ENCODE results near the gene OXGR1. TPM values are rescaled to one million over a fixed set of nuclear protein-coding genes. Genes with fewer than 3 reads are reported as not detected.

The OXGR1 gene
- polyA plus RNA-seq, 2 of the 4 experiments (the other 2 are of a cell fraction), result not detected

DNA sequence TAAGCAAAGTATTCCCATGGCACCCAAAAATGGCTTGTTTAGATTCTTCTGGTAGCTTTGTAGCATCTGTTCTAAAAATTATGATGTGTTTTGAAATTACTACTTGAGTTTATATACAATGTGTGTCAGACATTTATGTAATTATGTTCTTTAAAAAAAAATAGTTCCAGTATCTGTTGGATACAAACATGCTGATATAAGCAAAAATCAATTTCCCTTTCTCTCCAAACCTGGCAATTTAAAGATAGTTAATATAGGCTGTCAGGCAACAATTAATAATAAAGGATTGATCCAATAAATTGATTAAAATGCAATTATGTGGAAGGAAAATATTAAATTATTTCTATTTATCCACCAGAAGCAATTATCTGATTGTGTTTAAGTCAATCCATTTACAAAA lies 41.7 kb downstream of the OXGR1 start:
- H3K4me2 ChIP-seq, result no peak overlapping the region
- POLR2A ChIA-PET, result no interaction called here
- no peak overlapping the region for H3K4me3 ChIP-seq
- CTCF ChIA-PET, result interaction anchor here (1.6 kb wide), 1 partner anchor 10 kb away, joined by 3 read pairs; no protein-coding TSS in a partner anchor
- FAIRE-seq (no peak), ATAC-seq (no peak), DNase-seq (ENCODE audit: low read depth in 1 of 2, low spot score in 1 of 2) (no peak)
- TF ChIP-seq PHF8 (IDR thresholded peaks at IDR 0.05; ENCODE audit: borderline replicate concordance, low read depth), result no peak
- peak; percentile 66 for TF ChIP-seq MAFK (IDR thresholded peaks at IDR 0.05; ENCODE audit: partially characterized antibody)
- H3K9me3 ChIP-seq, result no peaks in the 10 kb centered on the region
- H3K27ac ChIP-seq, result no peak overlapping the region
- H3K4me1 ChIP-seq, result no peaks in the 10 kb centered on the region

- Histone ChIP-seq H3K4me1 (no peaks in the 10 kb centered on the region), H3K27ac (no peak overlapping the region), H3K4me3 (no peak overlapping the region), H3K9me3 (no peaks in the 10 kb centered on the region), H3K4me2 (no peak overlapping the region)
- no peak for FAIRE-seq
- WGBS (ENCODE audit: missing lambda C conversion rate), result 59% methylated on average over 11 of the region's 11 CpGs
- no peak for DNase-seq (ENCODE audit: low read depth in 1 of 2, low spot score in 1 of 2)
- TF ChIP-seq EP300 (IDR thresholded peaks at IDR 0.05) (no peak), POLR2AphosphoS2 (conservative IDR thresholded peaks at IDR 0.05; ENCODE audit: low read length) (no peak)
- POLR2A ChIA-PET, result no interaction called here
- ATAC-seq, result no peak
- CTCF ChIA-PET, result no interaction called here
Measured at GRCh38 chr13:96948127-96948526, 46.1 kb downstream of the OXGR1 start.

- DNase-seq (ENCODE audit: low read depth in 1 of 2, low spot score in 1 of 2) (no peak), FAIRE-seq (no peak), ATAC-seq (no peak)
- WGBS (ENCODE audit: missing lambda C conversion rate), result 47% methylated on average over 25 of the region's 27 CpGs
- H3K4me3 ChIP-seq, result no peak overlapping the region
- ChIA-PET POLR2A (no interaction called here), CTCF (no interaction called here)
- H3K4me2 ChIP-seq, result no peak overlapping the region
- no peak overlapping the region for H3K27ac ChIP-seq
- no peaks in the 10 kb centered on the region for H3K4me1 ChIP-seq
- H3K9me3 ChIP-seq, result no peaks in the 10 kb centered on the region
- TF ChIP-seq FOSL2 (IDR thresholded peaks at IDR 0.05) (no peak), FOSL2 (CRISPR knock-in tag; IDR thresholded peaks at IDR 0.05) (no peak), EHMT2 (IDR thresholded peaks at IDR 0.05; ENCODE audit: low read depth) (no peak), FOXS1 (CRISPR knock-in tag; IDR thresholded peaks at IDR 0.05) (no peak), RARB (CRISPR knock-in tag; IDR thresholded peaks at IDR 0.05) (no peak), PHF8 (IDR thresholded peaks at IDR 0.05; ENCODE audit: borderline replicate concordance, low read depth) (no peak), KDM1A (IDR thresholded peaks at IDR 0.05; ENCODE audit: low read depth) (no peak), NPAS2 (CRISPR knock-in tag; IDR thresholded peaks at IDR 0.05; ENCODE audit: borderline replicate concordance) (no peak), KDM5A (IDR thresholded peaks at IDR 0.05) (no peak), RFX5 (IDR thresholded peaks at IDR 0.05) (no peak), RCOR1 (IDR thresholded peaks at IDR 0.05; ENCODE audit: low read depth, low read length) (no peak), RNF2 (IDR thresholded peaks at IDR 0.05; ENCODE audit: borderline replicate concordance, low read depth) (no peak), RAD21 (conservative IDR thresholded peaks at IDR 0.05 in 1 of 2, IDR thresholded peaks at IDR 0.05 in 1 of 2) (no peak), BCL3 (IDR thresholded peaks at IDR 0.05) (no peak), FOSB (CRISPR knock-in tag; IDR thresholded peaks at IDR 0.05) (no peak), JUNB (IDR thresholded peaks at IDR 0.05) (no peak), CEBPB (IDR thresholded peaks at IDR 0.05) (no peak), MAZ (IDR thresholded peaks at IDR 0.05; ENCODE audit: borderline replicate concordance, low read depth, low read length) (no peak)
- TF ChIP-seq, protein P1, sequence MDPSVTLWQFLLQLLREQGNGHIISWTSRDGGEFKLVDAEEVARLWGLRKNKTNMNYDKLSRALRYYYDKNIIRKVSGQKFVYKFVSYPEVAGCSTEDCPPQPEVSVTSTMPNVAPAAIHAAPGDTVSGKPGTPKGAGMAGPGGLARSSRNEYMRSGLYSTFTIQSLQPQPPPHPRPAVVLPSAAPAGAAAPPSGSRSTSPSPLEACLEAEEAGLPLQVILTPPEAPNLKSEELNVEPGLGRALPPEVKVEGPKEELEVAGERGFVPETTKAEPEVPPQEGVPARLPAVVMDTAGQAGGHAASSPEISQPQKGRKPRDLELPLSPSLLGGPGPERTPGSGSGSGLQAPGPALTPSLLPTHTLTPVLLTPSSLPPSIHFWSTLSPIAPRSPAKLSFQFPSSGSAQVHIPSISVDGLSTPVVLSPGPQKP (IDR thresholded peaks at IDR 0.05; ENCODE audit: low read depth, low read length), result no peak
- TF ChIP-seq, protein P2, sequence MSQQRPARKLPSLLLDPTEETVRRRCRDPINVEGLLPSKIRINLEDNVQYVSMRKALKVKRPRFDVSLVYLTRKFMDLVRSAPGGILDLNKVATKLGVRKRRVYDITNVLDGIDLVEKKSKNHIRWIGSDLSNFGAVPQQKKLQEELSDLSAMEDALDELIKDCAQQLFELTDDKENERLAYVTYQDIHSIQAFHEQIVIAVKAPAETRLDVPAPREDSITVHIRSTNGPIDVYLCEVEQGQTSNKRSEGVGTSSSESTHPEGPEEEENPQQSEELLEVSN (IDR thresholded peaks at IDR 0.05; ENCODE audit: borderline replicate concordance, low read depth), result no peak
Measured at GRCh38 chr13:96947343-96947910, 46.8 kb downstream of the OXGR1 start.

Data from A549 (cell line).